Body of pancreas (tissue), 4 donors: Measurements from ENCODE around the gene OPN1LW. TPM values are rescaled to one million over a fixed set of nuclear protein-coding genes. Genes with fewer than 3 reads are reported as not detected.

Source experiments
- ATAC-seq: fragments of 150-250 bp; one replicate; pipeline ENCODE4 v1.9.1; 2016
- DNase-seq, 4 donors: peaks; one replicate each; pipeline ENCODE4 v3.0.0-alpha.2; 2019
- H3K27ac ChIP-seq, 4 donors: fragments of 200-600 bp; sonication (generic); 1 replicate in 3 of 4; 2 replicates in 1 of 4; pipeline versions ENCODE4 v1.5.1 to v1.6.1; 2016 to 2019; ENCODE audit warnings: mild to moderate bottlenecking in 1 of 4, mixed read lengths in 1 of 4, moderate library complexity in 1 of 4
- H3K27me3 ChIP-seq, 2 donors: fragments of 200-600 bp; sonication (generic); one replicate each; pipeline ENCODE4 v1.6.0; 2016; ENCODE audit warnings: mild to moderate bottlenecking in 1 of 2
- H3K36me3 ChIP-seq, 2 donors: fragments of 200-600 bp; sonication (generic); replicated peaks in 1 of 2; 2 replicates each; pipeline ENCODE4 v1.5.1; 2016; ENCODE audit warnings: low read depth in 2 of 2; ENCODE audit not compliant: insufficient read depth in 1 of 2
- H3K4me1 ChIP-seq: fragments of 200-600 bp; sonication (generic); one replicate; pipeline ENCODE4 v1.6.0; 2016
- H3K4me3 ChIP-seq, 2 donors: fragments of 200-600 bp; sonication (generic); 1 replicate in 1 of 2; 2 replicates in 1 of 2; pipeline ENCODE4 v1.5.1; 2016 to 2019
- H3K9me3 ChIP-seq, 3 donors: fragments of 200-600 bp; sonication (generic); 1 replicate in 2 of 3; 2 replicates in 1 of 3; pipeline ENCODE4 v1.5.1; 2016
- POLR2A ChIP-seq, 3 donors: fragments of 450-650 bp; IDR thresholded peaks; one replicate each; pipeline ENCODE4 v1.6.1; 2016; ENCODE audit warnings: antibody characterized with exemption in 3 of 3, mild to moderate bottlenecking in 2 of 3
- WGBS, 2 donors: methylation state at CpG; one replicate each; pipeline ENCODE4 v1.1.5; 2017; 5-methylcytosine and 5-hydroxymethylcytosine counted together
- intact Hi-C: fragments of 100-400 bp; cut with DNase I; formaldehyde crosslinking; loops from one replicate; pipeline ENCODE4 v1.15.1; 2023
- total RNA-seq, 2 donors: library from RNA; depleted of rRNA; stranded (reverse); fragments of >200 nt; gene quantifications; one replicate each; pipeline ENCODE4 v1.1.0, GENCODE V29; 2016
- TF ChIP-seq, protein P1 (sequence below), 7 experiments: fragments of 450-650 bp in 4 of 7; fragments of 200-600 bp in 3 of 7; sonication (generic) in 3 of 7; IDR thresholded peaks; one replicate each; pipeline ENCODE4 v1.5.1; 2016 to 2019; ENCODE audit warnings: antibody characterized with exemption in 7 of 7

The OPN1LW gene
- total RNA-seq, 2 donors from 2014 or later: not detected

DNA sequence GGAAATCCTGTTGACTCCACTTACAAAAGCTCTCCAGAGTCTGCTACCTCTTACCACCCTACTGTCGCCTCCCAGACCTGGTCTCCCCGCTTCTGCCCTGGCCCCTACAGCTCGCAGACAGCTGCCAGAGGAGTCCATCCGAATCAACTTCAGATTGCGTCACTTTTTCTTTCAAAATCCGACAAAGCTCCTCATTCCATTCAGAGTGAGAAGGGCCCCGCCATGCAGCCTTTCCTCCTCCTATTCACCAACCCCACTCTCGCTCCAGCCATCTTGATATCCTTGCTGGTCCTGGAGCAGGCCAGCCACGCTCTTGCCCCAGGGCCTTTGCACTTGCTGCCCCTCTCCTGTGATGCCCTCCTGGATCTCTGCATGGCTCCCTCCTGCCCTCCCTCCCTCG, 5.2 kb upstream of the OPN1LW start:
- TF ChIP-seq, protein P1, sequence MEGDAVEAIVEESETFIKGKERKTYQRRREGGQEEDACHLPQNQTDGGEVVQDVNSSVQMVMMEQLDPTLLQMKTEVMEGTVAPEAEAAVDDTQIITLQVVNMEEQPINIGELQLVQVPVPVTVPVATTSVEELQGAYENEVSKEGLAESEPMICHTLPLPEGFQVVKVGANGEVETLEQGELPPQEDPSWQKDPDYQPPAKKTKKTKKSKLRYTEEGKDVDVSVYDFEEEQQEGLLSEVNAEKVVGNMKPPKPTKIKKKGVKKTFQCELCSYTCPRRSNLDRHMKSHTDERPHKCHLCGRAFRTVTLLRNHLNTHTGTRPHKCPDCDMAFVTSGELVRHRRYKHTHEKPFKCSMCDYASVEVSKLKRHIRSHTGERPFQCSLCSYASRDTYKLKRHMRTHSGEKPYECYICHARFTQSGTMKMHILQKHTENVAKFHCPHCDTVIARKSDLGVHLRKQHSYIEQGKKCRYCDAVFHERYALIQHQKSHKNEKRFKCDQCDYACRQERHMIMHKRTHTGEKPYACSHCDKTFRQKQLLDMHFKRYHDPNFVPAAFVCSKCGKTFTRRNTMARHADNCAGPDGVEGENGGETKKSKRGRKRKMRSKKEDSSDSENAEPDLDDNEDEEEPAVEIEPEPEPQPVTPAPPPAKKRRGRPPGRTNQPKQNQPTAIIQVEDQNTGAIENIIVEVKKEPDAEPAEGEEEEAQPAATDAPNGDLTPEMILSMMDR (IDR thresholded peaks at IDR 0.05): no peak
- TF ChIP-seq POLR2A (IDR thresholded peaks at IDR 0.05): no peak
- no peak for DNase-seq
- Histone ChIP-seq H3K27me3 (no peaks in the 10 kb centered on the region), H3K4me3 (no peak overlapping the region), H3K4me1 (peaks cover 5% of the 10 kb centered on the region), H3K36me3 (no peaks in the 10 kb centered on the region), H3K9me3 (no peaks in the 10 kb centered on the region), H3K27ac (no peak overlapping the region)
- intact Hi-C loops: no loop called here
- ATAC-seq: no peak
- 83 to 85% methylated on average over 6 to 10 of the region's 10 CpGs for WGBS, 2 donors

DNA sequence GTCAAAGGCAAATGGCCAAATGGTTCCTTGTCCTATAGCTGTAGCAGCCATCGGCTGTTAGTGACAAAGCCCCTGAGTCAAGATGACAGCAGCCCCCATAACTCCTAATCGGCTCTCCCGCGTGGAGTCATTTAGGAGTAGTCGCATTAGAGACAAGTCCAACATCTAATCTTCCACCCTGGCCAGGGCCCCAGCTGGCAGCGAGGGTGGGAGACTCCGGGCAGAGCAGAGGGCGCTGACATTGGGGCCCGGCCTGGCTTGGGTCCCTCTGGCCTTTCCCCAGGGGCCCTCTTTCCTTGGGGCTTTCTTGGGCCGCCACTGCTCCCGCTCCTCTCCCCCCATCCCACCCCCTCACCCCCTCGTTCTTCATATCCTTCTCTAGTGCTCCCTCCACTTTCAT, 3.8 kb upstream of the OPN1LW start:
- no peaks in the 10 kb centered on the region for H3K9me3 ChIP-seq
- peaks cover 5% of the 10 kb centered on the region for H3K4me1 ChIP-seq
- H3K27me3 ChIP-seq: no peaks in the 10 kb centered on the region
- TF ChIP-seq POLR2A (IDR thresholded peaks at IDR 0.05): no peak
- TF ChIP-seq, protein P1 (IDR thresholded peaks at IDR 0.05): no peak
- H3K4me3 ChIP-seq: no peak overlapping the region
- intact Hi-C loops: no loop called here
- ATAC-seq (no peak), DNase-seq (no peak)
- no peak overlapping the region for H3K27ac ChIP-seq
- 81 to 86% methylated on average over 4 to 7 of the region's 12 CpGs for WGBS, 2 donors
- no peaks in the 10 kb centered on the region for H3K36me3 ChIP-seq

DNA sequence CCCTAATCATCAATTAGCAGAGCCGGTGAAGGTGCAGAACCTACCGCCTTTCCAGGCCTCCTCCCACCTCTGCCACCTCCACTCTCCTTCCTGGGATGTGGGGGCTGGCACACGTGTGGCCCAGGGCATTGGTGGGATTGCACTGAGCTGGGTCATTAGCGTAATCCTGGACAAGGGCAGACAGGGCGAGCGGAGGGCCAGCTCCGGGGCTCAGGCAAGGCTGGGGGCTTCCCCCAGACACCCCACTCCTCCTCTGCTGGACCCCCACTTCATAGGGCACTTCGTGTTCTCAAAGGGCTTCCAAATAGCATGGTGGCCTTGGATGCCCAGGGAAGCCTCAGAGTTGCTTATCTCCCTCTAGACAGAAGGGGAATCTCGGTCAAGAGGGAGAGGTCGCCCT, 3.3 kb upstream of the OPN1LW start:
- TF ChIP-seq, protein P1 (IDR thresholded peaks at IDR 0.05): no peak
- no peak for TF ChIP-seq POLR2A (IDR thresholded peaks at IDR 0.05)
- Histone ChIP-seq H3K4me1 (peaks cover 5% of the 10 kb centered on the region), H3K4me3 (no peak overlapping the region), H3K36me3 (no peaks in the 10 kb centered on the region), H3K27me3 (no peaks in the 10 kb centered on the region), H3K9me3 (no peaks in the 10 kb centered on the region), H3K27ac (no peak overlapping the region)
- no peak for DNase-seq
- WGBS, 2 donors: 72% methylated on average over 3 of the region's 10 CpGs; no CpG with 5 or more reads in 1 of the 2 donors
- ATAC-seq: no peak
- intact Hi-C loops: no loop called here

DNA sequence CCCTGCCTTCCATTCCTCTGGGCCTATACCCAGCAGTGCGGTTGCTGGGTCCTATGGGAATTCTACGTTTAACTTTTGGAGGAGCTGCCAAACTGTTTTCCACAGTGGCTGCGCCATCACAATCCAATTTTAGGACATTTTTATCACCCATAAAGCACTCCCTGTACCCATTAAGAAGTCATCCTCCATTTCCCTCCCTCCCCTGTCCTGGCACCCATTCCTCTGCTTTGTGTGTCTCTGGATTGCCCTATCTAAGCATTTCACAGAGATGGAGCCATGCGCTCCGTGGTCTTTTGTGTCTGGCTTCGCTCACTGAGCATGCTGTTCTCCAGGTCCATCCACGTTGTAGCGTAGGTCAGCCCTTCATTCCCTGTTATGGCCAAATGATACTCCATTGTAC, 1.7 kb upstream of the OPN1LW start:
- no peaks in the 10 kb centered on the region for H3K9me3 ChIP-seq
- intact Hi-C loops: no loop called here
- 83 to 89% methylated on average over 7 to 8 of the region's 8 CpGs for WGBS, 2 donors

More for the DNA sequence above, 1.7 kb upstream of the OPN1LW start:
- ATAC-seq: no peak
- no peaks in the 10 kb centered on the region for H3K4me1 ChIP-seq
- no peak for DNase-seq
- H3K4me3 ChIP-seq: no peak overlapping the region
- no peaks in the 10 kb centered on the region for H3K27me3 ChIP-seq
- H3K27ac ChIP-seq: no peak overlapping the region
- H3K36me3 ChIP-seq: no peaks in the 10 kb centered on the region
- TF ChIP-seq, protein P1 (IDR thresholded peaks at IDR 0.05): no peak
- no peak for TF ChIP-seq POLR2A (IDR thresholded peaks at IDR 0.05)
